Measurements from ENCODE around the gene RAB3GAP1. TPM values are rescaled to one million over a fixed set of nuclear protein-coding genes. Genes with fewer than 3 reads are reported as not detected.

Gene RAB3GAP1
- total RNA-seq, 2 experiments from 2014 or later = 28.5 to 28.8 TPM

- DNase-seq = no peak
- Mint-ChIP-seq H3K36me3 (peaks cover 47% of the 10 kb centered on the region), H3K27me3 (no peaks in the 10 kb centered on the region), H3K9me3 (no peaks in the 10 kb centered on the region), H3K27ac (peak overlapping the region; percentile 27), H3K4me3 (no peak overlapping the region), H3K4me1 (peaks cover 23% of the 10 kb centered on the region)
These were observed 102.9 kb downstream of the RAB3GAP1 start for GRCh38 chr2:135154962-135155361.

GRCh38 chr2:135157856-135158255 is 105.8 kb downstream of the RAB3GAP1 start:
- DNase-seq = no peak
- H3K4me3 Mint-ChIP-seq = no peak overlapping the region
- no peaks in the 10 kb centered on the region for H3K27me3 Mint-ChIP-seq
- no peak overlapping the region for H3K27ac Mint-ChIP-seq
- H3K9me3 Mint-ChIP-seq = no peaks in the 10 kb centered on the region
- peaks cover 42% of the 10 kb centered on the region for H3K36me3 Mint-ChIP-seq
- H3K4me1 Mint-ChIP-seq = peaks cover 29% of the 10 kb centered on the region

GRCh38 chr2:135159191-135159590 is 107.1 kb downstream of the RAB3GAP1 start:
- no peaks in the 10 kb centered on the region for H3K9me3 Mint-ChIP-seq
- no peak overlapping the region for H3K4me3 Mint-ChIP-seq
- peaks cover 36% of the 10 kb centered on the region for H3K36me3 Mint-ChIP-seq
- H3K27ac Mint-ChIP-seq = no peak overlapping the region
- DNase-seq = no peak
- no peaks in the 10 kb centered on the region for H3K27me3 Mint-ChIP-seq
- peaks cover 28% of the 10 kb centered on the region for H3K4me1 Mint-ChIP-seq

GRCh38 chr2:135162377-135162776 is 110.3 kb downstream of the RAB3GAP1 start:
- H3K27ac Mint-ChIP-seq = no peak overlapping the region
- DNase-seq = no peak

GRCh38 chr2:135162786-135163185 is 110.7 kb downstream of the RAB3GAP1 start:
- Mint-ChIP-seq H3K27me3 (no peaks in the 10 kb centered on the region), H3K36me3 (peaks cover 19% of the 10 kb centered on the region), H3K9me3 (no peaks in the 10 kb centered on the region), H3K4me1 (peaks cover 11% of the 10 kb centered on the region), H3K27ac (no peak overlapping the region), H3K4me3 (no peak overlapping the region)
- DNase-seq = no peak

More at GRCh38 chr2:135162377-135162776, 110.3 kb downstream of the RAB3GAP1 start:
- Mint-ChIP-seq H3K27me3 (no peaks in the 10 kb centered on the region), H3K9me3 (no peaks in the 10 kb centered on the region), H3K4me1 (peaks cover 11% of the 10 kb centered on the region), H3K4me3 (no peak overlapping the region), H3K36me3 (peaks cover 19% of the 10 kb centered on the region)

- Mint-ChIP-seq H3K4me3 (no peak overlapping the region), H3K9me3 (no peaks in the 10 kb centered on the region), H3K27me3 (no peaks in the 10 kb centered on the region), H3K4me1 (peaks cover 11% of the 10 kb centered on the region), H3K27ac (no peak overlapping the region), H3K36me3 (peaks cover 14% of the 10 kb centered on the region)
- DNase-seq = no peak
These were observed 111.2 kb downstream of the RAB3GAP1 start for GRCh38 chr2:135163306-135163705.

GRCh38 chr2:135163901-135164300 is 111.8 kb downstream of the RAB3GAP1 start:
- no peak for DNase-seq
- H3K4me3 Mint-ChIP-seq = no peak overlapping the region
- no peaks in the 10 kb centered on the region for H3K27me3 Mint-ChIP-seq
- peaks cover 16% of the 10 kb centered on the region for H3K4me1 Mint-ChIP-seq
- peaks cover 13% of the 10 kb centered on the region for H3K36me3 Mint-ChIP-seq
- H3K27ac Mint-ChIP-seq = no peak overlapping the region
- H3K9me3 Mint-ChIP-seq = no peaks in the 10 kb centered on the region

- Mint-ChIP-seq H3K27ac (no peak overlapping the region), H3K4me3 (no peak overlapping the region), H3K27me3 (no peaks in the 10 kb centered on the region), H3K36me3 (peaks cover 18% of the 10 kb centered on the region), H3K9me3 (no peaks in the 10 kb centered on the region), H3K4me1 (peaks cover 21% of the 10 kb centered on the region)
- DNase-seq = no peak
These were observed 112.3 kb downstream of the RAB3GAP1 start for GRCh38 chr2:135164431-135164830.

GRCh38 chr2:135167273-135167672 is 115.2 kb downstream of the RAB3GAP1 start:
- H3K36me3 Mint-ChIP-seq = peaks cover 34% of the 10 kb centered on the region
- H3K27ac Mint-ChIP-seq = no peak overlapping the region
- H3K9me3 Mint-ChIP-seq = no peaks in the 10 kb centered on the region
- no peak for DNase-seq
- no peaks in the 10 kb centered on the region for H3K27me3 Mint-ChIP-seq
- H3K4me3 Mint-ChIP-seq = no peak overlapping the region
- peaks cover 23% of the 10 kb centered on the region for H3K4me1 Mint-ChIP-seq

GRCh38 chr2:135168204-135168856 is 116.2 kb downstream of the RAB3GAP1 start:
- Mint-ChIP-seq H3K36me3 (peaks cover 38% of the 10 kb centered on the region), H3K27me3 (no peaks in the 10 kb centered on the region), H3K4me3 (no peak overlapping the region), H3K9me3 (no peaks in the 10 kb centered on the region), H3K4me1 (peaks cover 17% of the 10 kb centered on the region), H3K27ac (no peak overlapping the region)
- DNase-seq = no peak

GRCh38 chr2:135169900-135170753 is 118.0 kb downstream of the RAB3GAP1 start:
- Mint-ChIP-seq H3K27me3 (no peaks in the 10 kb centered on the region), H3K4me3 (peak overlapping the region; percentile 61), H3K9me3 (no peaks in the 10 kb centered on the region), H3K36me3 (peaks cover 44% of the 10 kb centered on the region), H3K27ac (peak overlapping the region; percentile 80), H3K4me1 (peaks cover 17% of the 10 kb centered on the region)
- DNase-seq = no peak

GRCh38 chr2:135174049-135174809 is 122.1 kb downstream of the RAB3GAP1 start:
- Mint-ChIP-seq H3K4me1 (peaks cover 8% of the 10 kb centered on the region), H3K36me3 (peaks cover 53% of the 10 kb centered on the region), H3K9me3 (peaks cover 10% of the 10 kb centered on the region), H3K27me3 (no peaks in the 10 kb centered on the region), H3K27ac (no peak overlapping the region), H3K4me3 (no peak overlapping the region)
- no peak for DNase-seq

GRCh38 chr2:135174810-135175093 is 122.7 kb downstream of the RAB3GAP1 start:
- peaks cover 10% of the 10 kb centered on the region for H3K9me3 Mint-ChIP-seq
- peaks cover 6% of the 10 kb centered on the region for H3K4me1 Mint-ChIP-seq
- no peak for DNase-seq
- no peak overlapping the region for H3K27ac Mint-ChIP-seq
- H3K4me3 Mint-ChIP-seq = no peak overlapping the region
- no peaks in the 10 kb centered on the region for H3K27me3 Mint-ChIP-seq
- H3K36me3 Mint-ChIP-seq = peaks cover 48% of the 10 kb centered on the region

GRCh38 chr2:135175177-135175576 is 123.1 kb downstream of the RAB3GAP1 start:
- H3K27me3 Mint-ChIP-seq = no peaks in the 10 kb centered on the region
- H3K27ac Mint-ChIP-seq = no peak overlapping the region
- peaks cover 10% of the 10 kb centered on the region for H3K9me3 Mint-ChIP-seq
- H3K36me3 Mint-ChIP-seq = peaks cover 48% of the 10 kb centered on the region
- no peak overlapping the region for H3K4me3 Mint-ChIP-seq
- no peak for DNase-seq
- peaks cover 4% of the 10 kb centered on the region for H3K4me1 Mint-ChIP-seq

GRCh38 chr2:135179689-135180088 is 127.6 kb downstream of the RAB3GAP1 start:
- Mint-ChIP-seq H3K4me1 (no peaks in the 10 kb centered on the region), H3K9me3 (peaks cover 10% of the 10 kb centered on the region), H3K4me3 (no peak overlapping the region), H3K27me3 (no peaks in the 10 kb centered on the region), H3K27ac (no peak overlapping the region), H3K36me3 (peaks cover 27% of the 10 kb centered on the region)
- DNase-seq = no peak

All from activated naive CD8-positive, alpha-beta T cell treated with anti-CD3 and anti-CD28 coated beads for 36 hours (primary cell).